ENCODE measurements around the gene FRAT2. TPM values are rescaled to one million over a fixed set of nuclear protein-coding genes. Genes with fewer than 3 reads are reported as not detected.

FRAT2 gene
- total RNA-seq (2014; rRNA removed; shearing (Covaris generic); ENCODE audit: low replicate concordance): 4.7 and 15.4 TPM in 2 replicates

GRCh38 chr10:97334370-97335175 is at the start of gene FRAT2:
FRAT2 (minus strand) TSS chr10:97334729; CDS start chr10:97334572, 157 bp downstream.
- H3K9me3 ChIP-seq: no peaks in the 10 kb centered on the region
- H3K4me3 ChIP-seq: peak within 1 kb of the TSS; percentile 78
- H3K27me3 ChIP-seq: peaks cover 6% of the 10 kb centered on the region
- DNase-seq: peak; percentile 88
- H3K36me3 ChIP-seq: peaks cover 9% of the 10 kb centered on the region

GRCh38 chr10:97384156-97384555 is 49.6 kb upstream of the FRAT2 start:
- no peaks in the 10 kb centered on the region for H3K9me3 ChIP-seq
- DNase-seq: no peak
- H3K36me3 ChIP-seq: peaks cover 34% of the 10 kb centered on the region
- no peak overlapping the region for H3K4me3 ChIP-seq
- no peaks in the 10 kb centered on the region for H3K27me3 ChIP-seq

DNA sequence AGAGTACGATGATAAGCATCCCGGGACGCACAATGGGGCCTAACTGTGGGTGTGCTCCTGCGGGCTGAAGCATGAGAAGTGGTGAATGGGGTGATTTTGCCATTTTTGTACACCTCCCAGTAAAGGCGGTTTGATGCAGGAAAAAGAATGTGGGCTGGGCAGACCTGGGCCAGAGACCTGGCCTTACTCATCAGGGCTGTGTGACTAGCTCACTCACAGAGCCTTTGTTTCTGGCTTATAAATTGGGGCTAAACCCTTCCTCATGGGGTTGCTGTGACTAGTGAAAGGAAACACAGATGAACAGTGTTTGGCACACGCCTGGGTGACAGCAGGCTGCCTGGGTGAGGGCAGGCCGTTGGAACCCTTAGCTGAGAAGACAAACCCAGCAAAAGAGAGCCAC is 48.6 kb upstream of the FRAT2 start:
- Histone ChIP-seq H3K36me3 (peaks cover 34% of the 10 kb centered on the region), H3K9me3 (no peaks in the 10 kb centered on the region), H3K27me3 (no peaks in the 10 kb centered on the region), H3K4me3 (no peak overlapping the region)
- DNase-seq: no peak

DNA sequence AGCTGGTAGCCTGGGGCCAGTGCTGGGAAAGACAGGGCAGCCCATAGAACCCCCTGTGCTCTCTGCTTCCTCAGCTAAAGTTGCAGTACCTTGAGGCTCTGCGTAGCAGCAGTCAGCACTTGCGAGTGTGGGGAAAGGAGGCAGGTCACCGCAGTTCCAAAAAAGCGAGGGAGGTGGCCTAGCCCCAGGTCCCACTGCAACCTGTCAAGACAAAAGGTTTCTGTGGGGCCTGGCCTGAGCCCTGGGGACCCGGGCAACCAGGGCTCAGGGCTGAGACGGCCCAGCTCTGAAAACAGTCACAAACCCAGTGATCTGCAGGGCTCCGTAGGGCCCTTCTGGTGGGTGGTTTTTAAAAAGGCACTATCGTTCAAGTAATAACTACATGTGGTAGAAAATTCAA is 47.1 kb upstream of the FRAT2 start:
- Histone ChIP-seq H3K4me3 (no peak overlapping the region), H3K36me3 (peaks cover 40% of the 10 kb centered on the region), H3K27me3 (no peaks in the 10 kb centered on the region), H3K9me3 (no peaks in the 10 kb centered on the region)
- DNase-seq: no peak

DNA sequence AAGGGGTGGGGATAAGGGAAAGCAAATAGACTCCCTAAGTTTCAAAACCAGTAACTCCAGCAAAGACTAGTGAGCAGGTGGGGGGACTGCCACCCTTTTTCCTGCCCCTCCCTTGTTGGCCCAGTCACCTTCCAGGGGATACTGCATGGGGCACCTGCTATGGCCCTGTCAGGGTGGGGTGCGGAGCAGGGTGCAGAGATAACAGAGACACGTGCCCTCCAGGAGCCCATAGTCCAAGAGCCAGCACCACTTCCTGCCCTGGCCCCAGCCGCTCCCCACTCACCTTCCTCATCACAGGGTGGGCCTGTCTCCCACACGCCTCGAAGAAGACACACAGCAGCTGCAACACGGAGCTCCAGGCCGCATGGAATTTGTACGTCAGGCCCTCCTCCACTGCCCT is 46.0 kb upstream of the FRAT2 start:
- H3K4me3 ChIP-seq: no peak overlapping the region
- H3K36me3 ChIP-seq: peaks cover 38% of the 10 kb centered on the region
- no peaks in the 10 kb centered on the region for H3K9me3 ChIP-seq
- H3K27me3 ChIP-seq: no peaks in the 10 kb centered on the region
- DNase-seq: no peak

DNA sequence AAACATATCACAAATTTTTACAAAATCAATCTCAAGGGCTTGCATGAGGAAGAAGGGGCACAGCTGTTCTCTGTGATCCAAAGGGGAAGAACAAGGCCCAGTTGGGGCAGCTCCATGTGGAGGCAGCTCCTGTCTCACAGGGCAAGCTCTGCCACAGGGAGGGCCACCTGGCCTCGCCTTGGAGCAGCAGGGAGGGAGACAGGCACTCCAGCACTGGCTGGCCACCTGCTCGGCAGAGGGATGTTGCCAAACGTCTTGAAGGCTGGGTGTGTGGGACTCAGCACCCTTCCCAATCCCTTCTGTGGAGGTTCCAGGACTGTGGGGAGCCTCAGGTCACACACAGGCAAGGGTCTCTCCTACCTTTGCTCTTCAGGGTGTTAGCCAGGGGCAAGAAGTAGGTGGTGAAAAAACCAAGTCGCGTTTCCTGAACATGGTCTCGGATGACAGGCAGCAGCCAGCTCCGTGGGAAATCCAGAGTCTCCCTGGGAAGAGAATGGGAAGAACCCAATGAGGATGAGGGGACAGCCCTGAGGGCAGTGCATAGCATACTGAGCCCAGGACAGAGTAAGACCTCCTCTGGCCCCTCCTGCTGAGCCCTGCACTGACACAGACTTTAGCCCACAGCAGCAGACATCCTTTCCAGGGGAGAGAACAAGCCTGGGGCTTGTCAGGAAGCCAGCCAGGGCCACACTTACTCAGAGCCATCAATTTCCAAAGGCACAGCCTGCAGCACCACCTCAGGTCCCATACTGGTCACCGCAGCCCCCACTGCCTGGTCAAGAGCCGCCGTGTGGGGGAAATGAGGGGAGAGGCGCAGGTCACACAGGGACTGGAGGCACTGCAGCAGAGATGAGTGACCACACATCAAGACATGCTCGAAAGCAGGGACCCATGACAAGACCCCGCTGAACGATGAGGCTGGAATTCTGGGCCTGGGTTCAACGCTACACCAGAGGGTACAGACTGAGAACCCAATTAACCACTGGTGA is 44.7 kb upstream of the FRAT2 start:
- no peak for DNase-seq
- H3K4me3 ChIP-seq: no peak overlapping the region
- peaks cover 42% of the 10 kb centered on the region for H3K36me3 ChIP-seq
- no peaks in the 10 kb centered on the region for H3K27me3 ChIP-seq
- no peaks in the 10 kb centered on the region for H3K9me3 ChIP-seq

DNA sequence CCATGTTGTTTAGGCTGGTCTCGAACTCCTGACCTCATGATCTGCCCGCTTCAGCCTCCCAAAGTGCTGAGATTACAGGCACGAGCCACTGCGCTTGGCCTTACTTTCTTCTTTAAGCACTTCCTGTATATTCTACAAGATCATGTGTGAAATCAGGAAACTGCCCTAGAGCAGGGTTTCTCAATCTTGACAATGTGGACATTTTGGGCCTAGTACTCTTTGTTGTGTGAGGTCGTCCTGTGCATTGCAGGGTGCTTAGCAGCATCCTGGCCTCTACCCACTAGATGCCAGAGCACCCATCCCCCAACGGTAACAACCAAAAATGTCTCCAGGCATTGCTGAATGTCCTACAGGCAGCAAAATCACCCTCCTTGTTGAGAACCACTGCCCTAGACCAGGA is 41.9 kb upstream of the FRAT2 start:
- peaks cover 44% of the 10 kb centered on the region for H3K36me3 ChIP-seq
- no peaks in the 10 kb centered on the region for H3K27me3 ChIP-seq
- no peak for DNase-seq
- H3K9me3 ChIP-seq: no peaks in the 10 kb centered on the region
- no peak overlapping the region for H3K4me3 ChIP-seq

DNA sequence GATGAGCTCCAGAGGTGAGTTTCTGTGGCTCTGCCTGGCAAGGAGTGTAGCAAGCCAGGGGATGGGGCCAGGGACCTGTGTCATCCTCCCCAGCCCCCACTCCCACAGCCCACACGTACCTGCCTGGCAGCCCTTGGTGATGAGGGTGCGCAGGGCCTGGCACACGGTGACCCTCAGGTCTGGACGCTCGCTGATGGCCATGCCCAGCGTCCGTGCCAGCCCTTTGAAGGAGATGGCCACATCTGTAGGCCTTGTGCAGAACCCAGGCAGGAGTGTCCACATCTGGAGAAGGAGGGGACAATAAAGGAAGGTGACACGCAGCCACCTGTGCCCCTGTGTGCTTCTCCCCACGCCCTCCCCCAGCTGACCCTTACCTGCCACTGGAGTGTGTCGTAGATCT is 38.9 kb upstream of the FRAT2 start:
- no peak for DNase-seq
- Histone ChIP-seq H3K36me3 (peaks cover 43% of the 10 kb centered on the region), H3K9me3 (no peaks in the 10 kb centered on the region), H3K4me3 (no peak overlapping the region), H3K27me3 (no peaks in the 10 kb centered on the region)

GRCh38 chr10:97372233-97372875 is 37.8 kb upstream of the FRAT2 start:
- H3K36me3 ChIP-seq: peaks cover 37% of the 10 kb centered on the region
- no peak for DNase-seq
- H3K9me3 ChIP-seq: no peaks in the 10 kb centered on the region
- no peak overlapping the region for H3K4me3 ChIP-seq
- no peaks in the 10 kb centered on the region for H3K27me3 ChIP-seq

DNA sequence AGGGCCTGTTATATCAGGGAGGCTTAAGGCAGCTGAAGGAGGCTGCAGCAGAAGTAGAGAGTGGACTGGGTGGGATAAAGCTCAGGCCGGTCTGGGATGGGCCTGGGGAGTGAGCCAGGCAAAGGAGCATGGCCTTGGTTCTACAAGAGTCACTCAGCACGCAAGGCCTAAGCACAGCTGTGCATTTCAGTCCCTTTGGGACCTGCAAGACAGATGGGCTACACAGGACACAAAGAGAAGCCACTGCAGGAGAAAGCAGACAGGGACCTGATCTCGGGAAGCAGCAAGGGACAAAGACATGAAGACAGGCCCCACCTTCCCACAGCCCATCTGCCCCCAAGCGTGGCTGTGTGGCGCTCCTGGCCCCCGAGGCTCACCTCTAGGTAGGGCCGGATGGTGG is 37.2 kb upstream of the FRAT2 start:
- peaks cover 33% of the 10 kb centered on the region for H3K36me3 ChIP-seq
- no peaks in the 10 kb centered on the region for H3K9me3 ChIP-seq
- no peak for DNase-seq
- H3K27me3 ChIP-seq: no peaks in the 10 kb centered on the region
- no peak overlapping the region for H3K4me3 ChIP-seq

DNA sequence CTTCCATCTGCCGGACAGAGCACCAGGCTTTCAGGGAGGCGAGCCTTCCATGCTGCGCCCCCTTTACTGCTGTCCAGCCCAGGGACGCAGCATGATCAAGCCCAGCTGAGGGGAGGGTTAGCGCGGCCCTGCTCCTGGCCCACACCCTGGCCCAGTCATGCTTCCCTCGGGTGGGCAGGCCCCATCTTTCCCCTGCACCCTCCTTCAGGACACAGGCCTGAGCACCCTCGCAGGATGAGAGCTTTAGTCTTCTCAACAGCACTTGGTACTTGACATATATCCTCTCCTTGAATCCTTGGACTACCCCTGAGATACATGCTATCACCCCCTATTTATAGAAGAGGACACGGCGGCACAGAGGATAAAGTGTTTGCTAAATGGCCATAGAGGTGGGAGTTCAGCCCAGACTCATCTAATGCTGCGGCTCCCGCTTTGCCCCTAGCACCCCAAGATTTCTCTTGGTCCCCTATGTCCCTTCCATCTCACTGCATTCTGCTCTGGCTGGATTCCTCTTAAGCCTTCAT is 32.7 kb upstream of the FRAT2 start:
- no peaks in the 10 kb centered on the region for H3K9me3 ChIP-seq
- peaks cover 37% of the 10 kb centered on the region for H3K36me3 ChIP-seq
- H3K27me3 ChIP-seq: no peaks in the 10 kb centered on the region
- H3K4me3 ChIP-seq: no peak overlapping the region
- DNase-seq: no peak

GRCh38 chr10:97366572-97366971 is 32.0 kb upstream of the FRAT2 start:
- H3K9me3 ChIP-seq: no peaks in the 10 kb centered on the region
- no peak overlapping the region for H3K4me3 ChIP-seq
- no peaks in the 10 kb centered on the region for H3K27me3 ChIP-seq
- peaks cover 33% of the 10 kb centered on the region for H3K36me3 ChIP-seq
- no peak for DNase-seq

- peaks cover 36% of the 10 kb centered on the region for H3K36me3 ChIP-seq
Measured at GRCh38 chr10:97365761-97366351, 31.3 kb upstream of the FRAT2 start.

DNA sequence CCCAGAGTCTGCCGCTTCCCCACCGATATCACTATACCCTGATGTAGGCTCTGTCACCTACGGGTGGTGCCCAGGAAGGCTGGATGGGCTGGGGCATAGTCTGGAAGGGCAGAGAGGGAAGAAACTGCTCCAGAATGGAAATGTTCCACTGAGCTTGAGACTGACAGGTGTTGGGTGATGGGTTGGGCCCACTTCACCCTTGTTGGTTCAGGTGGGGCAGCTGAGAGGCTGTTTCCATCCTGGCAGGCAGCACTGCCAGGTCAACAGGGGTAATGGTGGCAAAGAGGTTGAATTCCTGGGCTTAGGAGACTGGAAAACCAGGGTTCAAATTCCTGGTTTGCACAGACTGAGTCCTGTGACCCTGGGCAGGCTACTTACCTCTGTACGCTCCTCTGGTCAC is 28.5 kb upstream of the FRAT2 start:
- H3K36me3 ChIP-seq: peaks cover 32% of the 10 kb centered on the region
- no peaks in the 10 kb centered on the region for H3K27me3 ChIP-seq
- no peak overlapping the region for H3K4me3 ChIP-seq
- no peaks in the 10 kb centered on the region for H3K9me3 ChIP-seq
- no peak for DNase-seq

More at GRCh38 chr10:97365761-97366351, 31.3 kb upstream of the FRAT2 start:
- Histone ChIP-seq H3K4me3 (no peak overlapping the region), H3K27me3 (no peaks in the 10 kb centered on the region), H3K9me3 (no peaks in the 10 kb centered on the region)
- no peak for DNase-seq

- H3K36me3 ChIP-seq: peaks cover 35% of the 10 kb centered on the region
- H3K27me3 ChIP-seq: no peaks in the 10 kb centered on the region
- H3K9me3 ChIP-seq: no peaks in the 10 kb centered on the region
- DNase-seq: no peak
- H3K4me3 ChIP-seq: no peak overlapping the region
Measured at GRCh38 chr10:97362310-97363033, 27.9 kb upstream of the FRAT2 start.

DNA sequence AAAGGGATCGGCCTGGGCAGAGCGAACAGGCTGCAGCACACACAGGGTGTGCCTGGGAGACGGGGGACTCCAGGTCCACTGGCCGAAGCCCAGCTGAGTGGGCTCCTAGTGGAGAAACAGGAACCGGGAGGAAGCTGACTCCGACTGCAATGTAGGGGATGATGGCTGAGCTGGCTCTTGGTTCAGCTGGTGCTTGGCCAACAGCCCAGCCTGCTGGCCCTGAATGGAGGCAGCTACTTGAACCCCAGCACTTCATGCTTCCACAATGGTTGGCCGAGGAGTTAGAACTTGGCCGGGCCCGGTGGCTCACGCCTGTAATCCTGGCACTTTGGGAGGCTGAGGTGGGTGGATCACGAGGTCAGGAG is 27.0 kb upstream of the FRAT2 start:
- no peak for DNase-seq
- H3K4me3 ChIP-seq: no peak overlapping the region
- H3K36me3 ChIP-seq: peaks cover 35% of the 10 kb centered on the region

More for the DNA sequence above, 27.0 kb upstream of the FRAT2 start:
- no peaks in the 10 kb centered on the region for H3K9me3 ChIP-seq
- no peaks in the 10 kb centered on the region for H3K27me3 ChIP-seq

Measured in MG63 (cell line).